K562 (cell line): ENCODE results near the gene CYP46A1. TPM values are rescaled to one million over a fixed set of nuclear protein-coding genes. Genes with fewer than 3 reads are reported as not detected.

Experiments used
- ATAC-seq: fragments of 200-7000 bp; cut with Tn5 transposase; 3 replicates; pipeline ENCODE4 v1.9.1; 2020; ENCODE audit warnings: moderate library complexity
- BruUV-seq: library from RNA; stranded (reverse); fragments of 400-500 nt; replicated peaks from 2 replicates; lab custom pipeline; 2021; lab: Mats Ljungman, UMichigan
- CTCF ChIA-PET: fragments of 300-600 bp; formaldehyde crosslinking; extraction: SDS; loops from one replicate; lab custom pipeline; 2021; ENCODE audit warnings: low intra/inter-chr PET ratio; lab: Yijun Ruan, JAX
- POLR2A ChIA-PET: fragments of 300-600, 350-650 bp; sonication (Branson Sonifier 250); formaldehyde crosslinking; extraction: SDS; loops from one replicate; lab custom pipeline; 2021; ENCODE audit warnings: antibody characterized with exemption, inconsistent platforms; lab: Yijun Ruan, JAX
- DNase-seq, 4 experiments: peaks; one replicate each; pipeline versions ENCODE4 v3.0.0 to v3.0.0-alpha.2; 2011 to 2018; ENCODE audit warnings: low spot score in 3 of 4, mixed read lengths in 3 of 4; ENCODE audit errors: extremely low read depth in 1 of 4
- FAIRE-seq: peaks from 2 replicates; lab custom pipeline; 2011; peaks lifted over from hg19 to GRCh38; lab: Jason Lieb, UNC
- H2AFZ ChIP-seq: 2 replicates; pipeline ENCODE4 v1.6.0; 2011; ENCODE audit warnings: low read depth, low read length, control low read depth, inconsistent platforms
- H3K27ac ChIP-seq: fragments of 200-600 bp; 3 replicates; pipeline ENCODE4 v1.8.0; 2011; ENCODE audit warnings: low read depth, mild to moderate bottlenecking, control low read depth, inconsistent platforms, low read length, moderate library complexity, mixed read lengths; ENCODE audit errors: extremely low read depth
- H3K27me3 ChIP-seq, 2 experiments: fragments of 300-600 bp in 1 of 2; 2 replicates in 1 of 2; 3 replicates in 1 of 2; pipeline versions ENCODE4 v1.6.0 to v1.8.0; 2011; ENCODE audit warnings: inconsistent platforms in 2 of 2, low read length in 2 of 2, mild to moderate bottlenecking in 1 of 2, mixed read lengths in 1 of 2, moderate library complexity in 1 of 2; ENCODE audit not compliant: control insufficient read depth in 2 of 2, insufficient read depth in 2 of 2
- H3K36me3 ChIP-seq: fragments of 300-600 bp; 3 replicates; pipeline ENCODE4 v1.8.0; 2011; ENCODE audit warnings: mild to moderate bottlenecking, low read length, inconsistent platforms; ENCODE audit not compliant: control insufficient read depth, insufficient read depth
- H3K4me1 ChIP-seq, 2 experiments: fragments of 200-600 bp in 1 of 2; replicated peaks in 1 of 2; 2 replicates in 1 of 2; 3 replicates in 1 of 2; pipeline versions ENCODE4 v1.5.1 to v1.8.0; 2011; ENCODE audit warnings: inconsistent platforms in 2 of 2, low read length in 2 of 2, mild to moderate bottlenecking in 1 of 2, mixed read lengths in 1 of 2, moderate library complexity in 1 of 2; ENCODE audit not compliant: control insufficient read depth in 2 of 2, insufficient read depth in 2 of 2
- H3K4me2 ChIP-seq: 2 replicates; pipeline ENCODE4 v1.6.1; 2011; ENCODE audit warnings: low read length, control low read depth, inconsistent platforms, mixed read lengths; ENCODE audit not compliant: insufficient read depth
- H3K4me3 ChIP-seq: fragments of 200-600 bp; sonication (generic), shearing (Covaris generic); 2 replicates; pipeline ENCODE4 v1.5.1; 2016; ENCODE audit warnings: control low read depth, inconsistent platforms
- H3K79me2 ChIP-seq: fragments of 200-600 bp; 3 replicates; pipeline ENCODE4 v1.8.0; 2011; ENCODE audit warnings: low read length, inconsistent platforms; ENCODE audit not compliant: control insufficient read depth, insufficient read depth
- H3K9ac ChIP-seq, 2 experiments: 2 replicates each; pipeline versions ENCODE4 v1.6.0 to v1.6.1; 2011; ENCODE audit warnings: low read depth in 2 of 2, low read length in 2 of 2, control low read depth in 1 of 2, inconsistent platforms in 1 of 2, mild to moderate bottlenecking in 1 of 2, mixed read lengths in 1 of 2; ENCODE audit not compliant: insufficient read depth in 1 of 2
- H3K9me1 ChIP-seq: one replicate; pipeline ENCODE4 v1.6.0; 2011; ENCODE audit warnings: inconsistent platforms, mild to moderate bottlenecking, low read length, moderate library complexity; ENCODE audit not compliant: control insufficient read depth, insufficient read depth
- H3K9me3 ChIP-seq: replicated peaks from 2 replicates; pipeline ENCODE4 v1.5.1; 2011; ENCODE audit warnings: low read depth, low read length, inconsistent platforms; ENCODE audit not compliant: control insufficient read depth, insufficient read depth
- H4K20me1 ChIP-seq: replicated peaks from 2 replicates; pipeline ENCODE4 v1.6.1; 2011; ENCODE audit warnings: low read length, inconsistent platforms, mixed read lengths; ENCODE audit not compliant: control insufficient read depth, insufficient read depth
- FOXP1 ChIP-seq: sonication (generic); formaldehyde crosslinking; IDR thresholded peaks from 2 replicates; pipeline ENCODE4 v1.8.0; 2022; ENCODE audit warnings: mild to moderate bottlenecking, missing genetic modification reagents
- RBM25 ChIP-seq: fragments of 200-400 bp; formaldehyde crosslinking; IDR thresholded peaks from 2 replicates; pipeline ENCODE4 v1.6.1; 2018; ENCODE audit warnings: low read length, low read depth, moderate library complexity; ENCODE audit not compliant: severe bottlenecking
- ZFP36 ChIP-seq: fragments of 150-350 bp; IDR thresholded peaks from 2 replicates; pipeline ENCODE4 v1.6.1; 2018; ENCODE audit warnings: low read length, low read depth; ENCODE audit not compliant: partially characterized antibody
- WGBS: fragments of 100-300 bp; shearing (Covaris generic); methylation state at CpG from one replicate; pipeline ENCODE4 v1.1.6; 2016; ENCODE audit warnings: low coverage, mixed read lengths; ENCODE audit not compliant: insufficient coverage; ENCODE audit errors: missing lambda C conversion rate; 5-methylcytosine and 5-hydroxymethylcytosine counted together
- in situ Hi-C: fragments of 300-500 bp; cut with MboI; formaldehyde crosslinking; loops from 4 replicates; pipeline ENCODE4 v1.15.0; 2018; ENCODE audit warnings: inconsistent platforms, mixed read lengths
- intact Hi-C: fragments of 100-400 bp; cut with micrococcal nuclease; formaldehyde crosslinking; loops from 2 replicates; pipeline ENCODE4 v1.14.2; 2022
- polyA plus RNA-seq, 8 experiments: library from polyadenylated mRNA; depleted of rRNA in 4 of 8; stranded (reverse) in 5 of 8; unstranded in 3 of 8; fragments of >200 nt; fragmentation: Nextera tagmentation in 2 of 8; fragmentation: Illumina TruSeq in 1 of 8; extraction: Ambion mirVana in 2 of 8; extraction: Trizol in 1 of 8; gene quantifications; 2 replicates each; pipeline versions ENCODE4 v1.2.1 to v1.2.3, GENCODE V29; 2011 to 2014; ENCODE audit warnings: inconsistent platforms in 1 of 8, missing spikeins in 1 of 8
- total RNA-seq, 7 experiments: library from RNA; depleted of rRNA in 6 of 7; stranded (reverse); fragments of >200 nt in 6 of 7; fragmentation: Illumina TruSeq in 2 of 7; extraction: Trizol in 2 of 7; gene quantifications; 2 replicates each; pipeline versions ENCODE4 v1.2.1 to v1.2.3, GENCODE V29; 2011 to 2021; ENCODE audit warnings: low replicate concordance in 1 of 7
- TF ChIP-seq, protein P1 (sequence below): fragments of 450-650 bp; formaldehyde crosslinking; IDR thresholded peaks from 2 replicates; pipeline ENCODE4 v1.4.0; 2020; ENCODE audit warnings: mild to moderate bottlenecking, mixed read lengths

Gene CYP46A1
- total and polyA plus RNA-seq, 9 of the 15 experiments (the other 6 are each of a cell fraction or from before 2014, with no cell fraction given) = not detected

GRCh38 chr14:99721792-99722516 is 37.9 kb downstream of the CYP46A1 start:
- no TSS peak for BruUV-seq
- in situ Hi-C loops (loop anchor here (10.0 kb wide), 1 partner anchor 163 kb away; no protein-coding TSS in a partner anchor), intact Hi-C loops (no loop called here)
- Histone ChIP-seq H2AFZ (no peak overlapping the region), H3K4me3 (no peak overlapping the region), H3K4me2 (no peak overlapping the region), H3K79me2 (no peaks in the 10 kb centered on the region), H4K20me1 (0 out of 2 replicates have a peak, but pooled peaks cover 4% of the 10 kb centered on the region), H3K9ac (no peak overlapping the region), H3K27me3 (peaks cover 0 to 49% of the 10 kb centered on the region in 2 experiments; a peak in 3 of 5 replicates), H3K27ac (no peak overlapping the region), H3K36me3 (no peaks in the 10 kb centered on the region), H3K4me1 (peaks cover 0 to 8% of the 10 kb centered on the region in 2 experiments; a peak in 2 of 5 replicates), H3K9me1 (no peaks in the 10 kb centered on the region), H3K9me3 (no peaks in the 10 kb centered on the region)
- 0% methylated on average over 9 of the region's 12 CpGs for WGBS
- TF ChIP-seq RBM25 = peak; percentile 78
- no peak for TF ChIP-seq FOXP1 (CRISPR knock-in tag)
- TF ChIP-seq ZFP36 = peak; percentile 38
- TF ChIP-seq, protein P1, sequence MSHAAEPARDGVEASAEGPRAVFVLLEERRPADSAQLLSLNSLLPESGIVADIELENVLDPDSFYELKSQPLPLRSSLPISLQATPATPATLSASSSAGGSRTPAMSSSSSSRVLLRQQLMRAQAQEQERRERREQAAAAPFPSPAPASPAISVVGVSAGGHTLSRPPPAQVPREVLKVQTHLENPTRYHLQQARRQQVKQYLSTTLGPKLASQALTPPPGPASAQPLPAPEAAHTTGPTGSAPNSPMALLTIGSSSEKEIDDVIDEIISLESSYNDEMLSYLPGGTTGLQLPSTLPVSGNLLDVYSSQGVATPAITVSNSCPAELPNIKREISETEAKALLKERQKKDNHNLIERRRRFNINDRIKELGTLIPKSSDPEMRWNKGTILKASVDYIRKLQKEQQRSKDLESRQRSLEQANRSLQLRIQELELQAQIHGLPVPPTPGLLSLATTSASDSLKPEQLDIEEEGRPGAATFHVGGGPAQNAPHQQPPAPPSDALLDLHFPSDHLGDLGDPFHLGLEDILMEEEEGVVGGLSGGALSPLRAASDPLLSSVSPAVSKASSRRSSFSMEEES (CRISPR knock-in tag) = peak; percentile 62; the same call in 1 of the 2 replicates
- ATAC-seq (no peak), DNase-seq (no peak), FAIRE-seq (no peak)
- CTCF ChIA-PET = no interaction called here
- POLR2A ChIA-PET = no interaction called here
